CD14-positive monocyte (primary cell): Measurements from ENCODE around the gene FGD1. TPM values are rescaled to one million over a fixed set of nuclear protein-coding genes. Genes with fewer than 3 reads are reported as not detected.
A peak's percentile ranks its signal among the peaks of the same experiment; 100 is the strongest.

Source experiments
- DNase-seq, 3 donors: peaks; one replicate each; pipeline ENCODE4 v3.0.0-alpha.2; 2011 to 2022
- H2AFZ ChIP-seq: 2 replicates; pipeline ENCODE4 v1.6.0; 2012; ENCODE audit warnings: mild to moderate bottlenecking, low read depth, low read length, inconsistent platforms; ENCODE audit not compliant: insufficient read depth, poor library complexity, severe bottlenecking
- H3K27ac ChIP-seq, 2 donors: 1 replicate in 1 of 2; 2 replicates in 1 of 2; pipeline ENCODE4 v1.5.1; 2012 to 2013; ENCODE audit warnings: low read length in 2 of 2, control low read depth in 1 of 2, inconsistent platforms in 1 of 2, low read depth in 1 of 2, mild to moderate bottlenecking in 1 of 2
- H3K27me3 ChIP-seq, 2 donors: one replicate each; pipeline versions ENCODE4 v1.6.0 to v1.6.1; 2011 to 2013; ENCODE audit warnings: low read length in 2 of 2; ENCODE audit not compliant: control insufficient read depth in 2 of 2, insufficient read depth in 2 of 2
- H3K36me3 ChIP-seq, 2 donors: replicated peaks in 1 of 2; 1 replicate in 1 of 2; 2 replicates in 1 of 2; pipeline versions ENCODE4 v1.5.1 to v1.6.1; 2012 to 2013; ENCODE audit warnings: low read length in 2 of 2, control low read depth in 1 of 2, inconsistent platforms in 1 of 2, mild to moderate bottlenecking in 1 of 2; ENCODE audit not compliant: insufficient read depth in 2 of 2, control insufficient read depth in 1 of 2
- H3K4me1 ChIP-seq, 2 donors: 1 replicate in 1 of 2; 2 replicates in 1 of 2; pipeline versions ENCODE4 v1.5.1 to v1.6.1; 2012 to 2013; ENCODE audit warnings: low read length in 2 of 2, control low read depth in 1 of 2, inconsistent platforms in 1 of 2, mild to moderate bottlenecking in 1 of 2, moderate library complexity in 1 of 2; ENCODE audit not compliant: insufficient read depth in 2 of 2, control insufficient read depth in 1 of 2
- H3K4me2 ChIP-seq: replicated peaks from 2 replicates; pipeline ENCODE3; 2012; ENCODE audit warnings: low read length, moderate library complexity, mild to moderate bottlenecking; ENCODE audit not compliant: poor library complexity, severe bottlenecking; ENCODE audit errors: extremely low read depth
- H3K4me3 ChIP-seq, 3 experiments: fragments of 200-600 bp in 1 of 3; sonication (generic) in 1 of 3; replicated peaks in 1 of 3; 1 replicate in 2 of 3; 2 replicates in 1 of 3; pipeline ENCODE4 v1.5.1; 2011 to 2013; ENCODE audit warnings: low read length in 3 of 3, mild to moderate bottlenecking in 3 of 3, control low read depth in 2 of 3, low read depth in 2 of 3, inconsistent platforms in 1 of 3, moderate library complexity in 1 of 3
- H3K79me2 ChIP-seq: 2 replicates; pipeline ENCODE4 v1.6.0; 2012; ENCODE audit warnings: mild to moderate bottlenecking, control low read depth, inconsistent platforms, low read length, moderate library complexity; ENCODE audit not compliant: insufficient read depth
- H3K9ac ChIP-seq: 2 replicates; pipeline ENCODE4 v1.6.0; 2017; ENCODE audit warnings: low read length, mild to moderate bottlenecking; ENCODE audit not compliant: insufficient read depth, poor library complexity, severe bottlenecking
- H3K9me3 ChIP-seq, 2 donors: replicated peaks in 1 of 2; 1 replicate in 1 of 2; 2 replicates in 1 of 2; pipeline versions ENCODE4 v1.5.1 to v1.6.1; 2012 to 2013; ENCODE audit warnings: low read length in 2 of 2, control low read depth in 1 of 2; ENCODE audit not compliant: control insufficient read depth in 1 of 2, insufficient read depth in 1 of 2
- H4K20me1 ChIP-seq: 2 replicates; pipeline ENCODE4 v1.6.0; 2012; ENCODE audit warnings: mild to moderate bottlenecking, low read length, control low read depth, moderate library complexity; ENCODE audit not compliant: insufficient read depth
- H3K27ac Mint-ChIP-seq, 7 donors: one replicate each; pipeline ENCODE4 v1.8.0; 2020; ENCODE audit warnings: mild to moderate bottlenecking in 7 of 7, mixed read lengths in 7 of 7, moderate library complexity in 6 of 7, inconsistent platforms in 2 of 7
- H3K27me3 Mint-ChIP-seq, 3 donors: one replicate each; pipeline ENCODE4 v1.8.0; 2021 to 2022; ENCODE audit warnings: low read depth in 3 of 3, mild to moderate bottlenecking in 3 of 3, mixed read lengths in 3 of 3, moderate library complexity in 3 of 3, inconsistent platforms in 1 of 3
- H3K36me3 Mint-ChIP-seq, 2 donors: one replicate each; pipeline ENCODE4 v1.8.0; 2020; ENCODE audit warnings: mixed read lengths in 2 of 2, inconsistent platforms in 1 of 2, mild to moderate bottlenecking in 1 of 2
- H3K4me1 Mint-ChIP-seq: one replicate; pipeline ENCODE4 v1.8.0; 2020; ENCODE audit warnings: mild to moderate bottlenecking, mixed read lengths
- H3K4me3 Mint-ChIP-seq, 2 donors: one replicate each; pipeline ENCODE4 v1.8.0; 2020; ENCODE audit warnings: mild to moderate bottlenecking in 2 of 2, mixed read lengths in 2 of 2, moderate library complexity in 1 of 2
- H3K9me3 Mint-ChIP-seq, 7 donors: one replicate each; pipeline ENCODE4 v1.8.0; 2020 to 2022; ENCODE audit warnings: mixed read lengths in 7 of 7, mild to moderate bottlenecking in 6 of 7, moderate library complexity in 6 of 7, inconsistent platforms in 2 of 7
- CTCF ChIP-seq: fragments of 200-600 bp; IDR thresholded peaks from one replicate; pipeline ENCODE4 v1.8.0; 2022; ENCODE audit warnings: antibody characterized with exemption, mild to moderate bottlenecking
- WGBS: methylation state at CpG from one replicate; pipeline ENCODE4 v1.1.5; 2013; ENCODE audit warnings: missing lambda C conversion rate; ENCODE audit not compliant: insufficient coverage; 5-methylcytosine and 5-hydroxymethylcytosine counted together
- intact Hi-C, 2 donors: fragments of 100-400 bp; cut with micrococcal nuclease; formaldehyde crosslinking; loops; one replicate each; pipeline versions ENCODE4 v1.15.0 to v1.15.1; 2023
- polyA plus RNA-seq, 3 donors: library from polyadenylated mRNA; depleted of rRNA in 1 of 3; unstranded in 2 of 3; stranded (reverse) in 1 of 3; fragments of 300-500 nt in 2 of 3; fragments of >200 nt in 1 of 3; fragmentation: Illumina TruSeq in 2 of 3; gene quantifications; 1 replicate in 2 of 3; 2 replicates in 1 of 3; pipeline ENCODE4 v1.2.3, GENCODE V29; 2012 to 2021

FGD1 gene
- polyA plus RNA-seq, 3 donors: 0.05 to 0.18 TPM; not detected in 1

- Histone ChIP-seq H3K4me3 (peak overlapping the region in 2 of 3 experiments; percentile 1 to 60), H3K4me2 (peak overlapping the region; percentile 65), H3K27me3 (peaks cover 6 to 32% of the 10 kb centered on the region in 2 donors), H3K4me1 (peaks cover 0 to 8% of the 10 kb centered on the region in 2 donors), H3K9ac (peak overlapping the region; percentile 15), H3K79me2 (no peaks in the 10 kb centered on the region), H3K9me3 (peaks cover 0 to 4% of the 10 kb centered on the region in 2 donors), H2AFZ (peak overlapping the region; percentile 53), H3K27ac (no peak overlapping the region), H4K20me1 (no peaks in the 10 kb centered on the region), H3K36me3 (no peaks in the 10 kb centered on the region)
- Mint-ChIP-seq H3K4me1 (peaks cover 5% of the 10 kb centered on the region), H3K4me3 (peak overlapping the region; percentile 69 to 83), H3K27ac (no peak overlapping the region), H3K27me3 (peaks cover 32 to 53% (median 40%) of the 10 kb centered on the region in 3 donors), H3K36me3 (peaks cover 0 to 2% of the 10 kb centered on the region in 2 donors), H3K9me3 (peaks cover 0 to 8% (median 3%) of the 10 kb centered on the region in 7 donors)
- DNase-seq: no peak
- WGBS: 3% methylated on average over 48 of the region's 86 CpGs
- no peak for TF ChIP-seq CTCF
- intact Hi-C loops: no loop called here
Measured at GRCh38 chrX:54494989-54495813, 833 bp downstream of the FGD1 start.

- no peaks in the 10 kb centered on the region for H4K20me1 ChIP-seq
- Mint-ChIP-seq H3K36me3 (peaks cover 0 to 2% of the 10 kb centered on the region in 2 donors), H3K27me3 (peaks cover 30 to 52% (median 39%) of the 10 kb centered on the region in 3 donors), H3K27ac (no peak overlapping the region), H3K4me3 (peak overlapping the region in 1 of 2 donors; percentile 75), H3K4me1 (peaks cover 5% of the 10 kb centered on the region), H3K9me3 (peaks cover 0 to 8% (median 3%) of the 10 kb centered on the region in 7 donors)
- no peaks in the 10 kb centered on the region for H3K79me2 ChIP-seq
- H3K9ac ChIP-seq: no peak overlapping the region
- intact Hi-C loops: no loop called here
- DNase-seq: no peak
- peaks cover 0 to 8% of the 10 kb centered on the region in 2 donors for H3K4me1 ChIP-seq
- no peak overlapping the region for H3K4me3 ChIP-seq
- no peak overlapping the region for H2AFZ ChIP-seq
- H3K4me2 ChIP-seq: peak overlapping the region; percentile 65
- no peak for TF ChIP-seq CTCF
- no peaks in the 10 kb centered on the region for H3K36me3 ChIP-seq
- peaks cover 0 to 4% of the 10 kb centered on the region in 2 donors for H3K9me3 ChIP-seq
- peaks cover 6 to 32% of the 10 kb centered on the region in 2 donors for H3K27me3 ChIP-seq
- no peak overlapping the region for H3K27ac ChIP-seq
- 76% methylated on average over 2 of the region's 10 CpGs for WGBS
Measured at GRCh38 chrX:54494166-54494988, 1.7 kb downstream of the FGD1 start.
